Measurements from ENCODE around the gene GTF2IRD1. TPM values are rescaled to one million over a fixed set of nuclear protein-coding genes. Genes with fewer than 3 reads are reported as not detected.

Gene GTF2IRD1
- total and polyA plus RNA-seq, 2 of the 13 experiments (the other 11 are each of a cell fraction or from before 2014, with no cell fraction given) = 16.5 to 26.7 TPM

GRCh38 chr7:74452748-74453321 is 871 bp upstream of the GTF2IRD1 start (continued):
- TF ChIP-seq AFF4 (CRISPR knock-in tag; IDR thresholded peaks at IDR 0.05) (no peak), ZNF431 (CRISPR knock-in tag; IDR thresholded peaks at IDR 0.05; ENCODE audit: borderline replicate concordance, low read depth) (no peak), PTBP1 (IDR thresholded peaks at IDR 0.05; ENCODE audit: low read depth, low read length, poor library complexity, severe bottlenecking) (no peak), ZNF749 (CRISPR knock-in tag; IDR thresholded peaks at IDR 0.05; ENCODE audit: borderline replicate concordance) (no peak), ZMYM4 (CRISPR knock-in tag; IDR thresholded peaks at IDR 0.05) (peak; percentile 34; the same call in 1 of the 2 replicates), KMT2A (CRISPR knock-in tag; IDR thresholded peaks at IDR 0.05) (no peak), ZFP90 (CRISPR knock-in tag; IDR thresholded peaks at IDR 0.05; ENCODE audit: borderline replicate concordance) (no peak), MTA1 (CRISPR knock-in tag; IDR thresholded peaks at IDR 0.05; ENCODE audit: borderline replicate concordance) (no peak), FOXA1 (IDR thresholded peaks at IDR 0.05) (no peak), FOXA1 (CRISPR knock-in tag; IDR thresholded peaks at IDR 0.05) (no peak), MEIS2 (CRISPR knock-in tag; IDR thresholded peaks at IDR 0.05) (no peak), MYC (CRISPR knock-in tag; IDR thresholded peaks at IDR 0.05; ENCODE audit: borderline replicate concordance) (peak; percentile 89), GABPA (IDR thresholded peaks at IDR 0.05; ENCODE audit: low read depth, low read length) (no peak), GABPA (CRISPR knock-in tag; IDR thresholded peaks at IDR 0.05; ENCODE audit: low read depth) (0 out of 2 replicates have a peak, but pooled peaks have one; percentile 27), HNRNPUL1 (IDR thresholded peaks at IDR 0.05; ENCODE audit: low read depth, low read length) (no peak), ZNF414 (CRISPR knock-in tag; IDR thresholded peaks at IDR 0.05) (no peak), MTERF4 (CRISPR knock-in tag; IDR thresholded peaks at IDR 0.05) (0 out of 2 replicates have a peak, but pooled peaks have one; percentile 18), TFDP1 (CRISPR knock-in tag; IDR thresholded peaks at IDR 0.05; ENCODE audit: borderline replicate concordance) (no peak), TFE3 (CRISPR knock-in tag; IDR thresholded peaks at IDR 0.05) (no peak), TMF1 (CRISPR knock-in tag; IDR thresholded peaks at IDR 0.05; ENCODE audit: low read depth) (no peak), ISL2 (CRISPR knock-in tag; IDR thresholded peaks at IDR 0.05) (no peak), SNAI1 (CRISPR knock-in tag; IDR thresholded peaks at IDR 0.05; ENCODE audit: borderline replicate concordance) (no peak), ASH2L (IDR thresholded peaks at IDR 0.05; ENCODE audit: insufficient read length, low read depth, low read length) (peak; percentile 24)
